Measurements from ENCODE around the gene SLC6A9.

DNA sequence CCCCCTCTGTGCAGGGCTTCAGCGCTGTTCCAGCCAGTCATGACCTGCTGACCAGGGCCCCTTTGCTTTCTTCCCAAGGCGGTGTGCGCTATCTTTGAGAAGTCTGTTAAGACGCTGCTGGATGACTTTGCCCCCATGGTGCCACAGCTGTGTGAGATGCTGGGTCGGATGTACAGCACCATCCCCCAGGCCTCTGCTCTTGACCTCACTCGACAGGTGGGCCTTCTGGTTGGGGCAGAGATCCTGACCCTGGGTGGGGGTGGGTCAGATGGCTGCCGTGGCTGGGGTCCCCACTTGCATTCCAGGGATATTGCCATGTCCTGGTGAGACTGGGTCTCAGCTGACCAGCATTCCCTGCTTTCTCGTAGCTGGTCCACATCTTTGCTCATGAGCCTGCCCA, 70.5 kb downstream of the SLC6A9 start:
- TF ChIP-seq, protein P1, sequence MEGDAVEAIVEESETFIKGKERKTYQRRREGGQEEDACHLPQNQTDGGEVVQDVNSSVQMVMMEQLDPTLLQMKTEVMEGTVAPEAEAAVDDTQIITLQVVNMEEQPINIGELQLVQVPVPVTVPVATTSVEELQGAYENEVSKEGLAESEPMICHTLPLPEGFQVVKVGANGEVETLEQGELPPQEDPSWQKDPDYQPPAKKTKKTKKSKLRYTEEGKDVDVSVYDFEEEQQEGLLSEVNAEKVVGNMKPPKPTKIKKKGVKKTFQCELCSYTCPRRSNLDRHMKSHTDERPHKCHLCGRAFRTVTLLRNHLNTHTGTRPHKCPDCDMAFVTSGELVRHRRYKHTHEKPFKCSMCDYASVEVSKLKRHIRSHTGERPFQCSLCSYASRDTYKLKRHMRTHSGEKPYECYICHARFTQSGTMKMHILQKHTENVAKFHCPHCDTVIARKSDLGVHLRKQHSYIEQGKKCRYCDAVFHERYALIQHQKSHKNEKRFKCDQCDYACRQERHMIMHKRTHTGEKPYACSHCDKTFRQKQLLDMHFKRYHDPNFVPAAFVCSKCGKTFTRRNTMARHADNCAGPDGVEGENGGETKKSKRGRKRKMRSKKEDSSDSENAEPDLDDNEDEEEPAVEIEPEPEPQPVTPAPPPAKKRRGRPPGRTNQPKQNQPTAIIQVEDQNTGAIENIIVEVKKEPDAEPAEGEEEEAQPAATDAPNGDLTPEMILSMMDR (IDR thresholded peaks at IDR 0.05), result no peak
- TF ChIP-seq REST (IDR thresholded peaks at IDR 0.05; ENCODE audit: insufficient read depth in 1 of 2, low read depth in 2 of 2, low read length in 1 of 2) (no peak), POLR2AphosphoS5 (IDR thresholded peaks at IDR 0.05; ENCODE audit: low read depth, low read length) (no peak), TCF7L2 (IDR thresholded peaks at IDR 0.05; ENCODE audit: low read depth, low read length) (no peak), SIN3A (IDR thresholded peaks at IDR 0.05; ENCODE audit: borderline replicate concordance, insufficient read depth, low read depth, low read length) (no peak)

Measured in Panc1 (cell line).